ENCODE measurements around the gene ABHD16B. TPM values are rescaled to one million over a fixed set of nuclear protein-coding genes. Genes with fewer than 3 reads are reported as not detected.

ABHD16B gene
- total and polyA plus RNA-seq, 2 donors (not counting 1 experiment from before 2014, with no cell fraction given) = not detected

DNA sequence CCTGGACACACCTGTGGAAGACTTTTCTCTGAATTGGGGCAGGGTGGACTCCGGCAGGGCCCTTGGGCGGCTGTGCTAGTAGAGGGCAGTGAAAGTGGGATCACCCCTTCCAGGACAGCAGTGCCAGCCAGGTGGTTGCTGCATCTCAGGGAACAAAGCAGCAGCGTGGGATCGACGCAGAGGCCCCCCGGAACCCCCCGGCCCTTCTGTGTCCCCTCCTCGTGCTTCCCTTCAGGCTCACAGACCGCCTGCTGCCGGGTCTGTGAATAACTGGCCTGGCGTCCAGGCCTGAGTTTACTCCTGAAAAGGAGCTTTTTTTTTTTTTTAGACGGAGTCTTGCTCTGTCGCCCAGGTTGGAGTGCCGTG, 24.7 kb downstream of the ABHD16B start:
- DNase-seq (no peak), ATAC-seq (ENCODE audit: low read depth) (no peak)
- Histone ChIP-seq H3K4me3 (ENCODE audit: control extremely low read depth in 1 of 5, extremely low read depth in 1 of 5, insufficient read depth in 1 of 5, low read depth in 2 of 5, low read length in 4 of 5) (no peak overlapping the region), H3K36me3 (replicated peaks in 1 of 2; ENCODE audit: control extremely low read depth in 1 of 2, control insufficient read depth in 1 of 2, extremely low read depth in 1 of 2, insufficient read depth in 2 of 2, low read length in 1 of 2) (peaks cover 11 to 59% of the 10 kb centered on the region in 2 experiments), H3K4me2 (replicated peaks; ENCODE audit: low read depth, low read length, poor library complexity, severe bottlenecking) (no peak overlapping the region), H3K4me1 (ENCODE audit: control insufficient read depth in 2 of 2, insufficient read depth in 2 of 2, low read length in 2 of 2) (no peaks in the 10 kb centered on the region), H3K27me3 (replicated peaks in 1 of 4; ENCODE audit: control extremely low read depth in 1 of 4, control insufficient read depth in 3 of 4, insufficient read depth in 4 of 4, low read length in 3 of 4) (no peaks in the 10 kb centered on the region), H3K9ac (ENCODE audit: low read length) (no peak overlapping the region), H3K9me3 (ENCODE audit: control extremely low read depth in 1 of 3, control insufficient read depth in 2 of 3, insufficient read depth in 1 of 3, low read length in 2 of 3) (no peaks in the 10 kb centered on the region), H3K27ac (ENCODE audit: low read length in 2 of 2) (no peak overlapping the region), H4K20me1 (ENCODE audit: control insufficient read depth, insufficient read depth, low read length, poor library complexity, severe bottlenecking) (peaks cover 59% of the 10 kb centered on the region), H2AFZ (ENCODE audit: insufficient read depth, low read depth, low read length, poor library complexity, severe bottlenecking) (no peak overlapping the region), H3K79me2 (ENCODE audit: control insufficient read depth, insufficient read depth, low read length) (peaks cover 40% of the 10 kb centered on the region)
- 96% methylated on average over 11 of the region's 14 CpGs for WGBS (ENCODE audit: insufficient coverage)
- TF ChIP-seq, protein P1, sequence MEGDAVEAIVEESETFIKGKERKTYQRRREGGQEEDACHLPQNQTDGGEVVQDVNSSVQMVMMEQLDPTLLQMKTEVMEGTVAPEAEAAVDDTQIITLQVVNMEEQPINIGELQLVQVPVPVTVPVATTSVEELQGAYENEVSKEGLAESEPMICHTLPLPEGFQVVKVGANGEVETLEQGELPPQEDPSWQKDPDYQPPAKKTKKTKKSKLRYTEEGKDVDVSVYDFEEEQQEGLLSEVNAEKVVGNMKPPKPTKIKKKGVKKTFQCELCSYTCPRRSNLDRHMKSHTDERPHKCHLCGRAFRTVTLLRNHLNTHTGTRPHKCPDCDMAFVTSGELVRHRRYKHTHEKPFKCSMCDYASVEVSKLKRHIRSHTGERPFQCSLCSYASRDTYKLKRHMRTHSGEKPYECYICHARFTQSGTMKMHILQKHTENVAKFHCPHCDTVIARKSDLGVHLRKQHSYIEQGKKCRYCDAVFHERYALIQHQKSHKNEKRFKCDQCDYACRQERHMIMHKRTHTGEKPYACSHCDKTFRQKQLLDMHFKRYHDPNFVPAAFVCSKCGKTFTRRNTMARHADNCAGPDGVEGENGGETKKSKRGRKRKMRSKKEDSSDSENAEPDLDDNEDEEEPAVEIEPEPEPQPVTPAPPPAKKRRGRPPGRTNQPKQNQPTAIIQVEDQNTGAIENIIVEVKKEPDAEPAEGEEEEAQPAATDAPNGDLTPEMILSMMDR (IDR thresholded peaks at IDR 0.05) = no peak
- TF ChIP-seq EZH2 (IDR thresholded peaks at IDR 0.05; ENCODE audit: borderline replicate concordance, insufficient read depth, low read depth, low read length, poor library complexity, severe bottlenecking) = no peak
- no peak overlapping the region for H3K4me3 Mint-ChIP-seq
- no peaks in the 10 kb centered on the region for H3K9me3 Mint-ChIP-seq (ENCODE audit: insufficient read depth)
- POLR2A ChIA-PET = no interaction called here
- no peaks in the 10 kb centered on the region for H3K27me3 Mint-ChIP-seq
- no peaks in the 10 kb centered on the region for H3K4me1 Mint-ChIP-seq
- intact Hi-C loops (cut with micrococcal nuclease) = no loop called here
- CTCF ChIA-PET = no interaction called here
- H3K27ac Mint-ChIP-seq = no peak overlapping the region

DNA sequence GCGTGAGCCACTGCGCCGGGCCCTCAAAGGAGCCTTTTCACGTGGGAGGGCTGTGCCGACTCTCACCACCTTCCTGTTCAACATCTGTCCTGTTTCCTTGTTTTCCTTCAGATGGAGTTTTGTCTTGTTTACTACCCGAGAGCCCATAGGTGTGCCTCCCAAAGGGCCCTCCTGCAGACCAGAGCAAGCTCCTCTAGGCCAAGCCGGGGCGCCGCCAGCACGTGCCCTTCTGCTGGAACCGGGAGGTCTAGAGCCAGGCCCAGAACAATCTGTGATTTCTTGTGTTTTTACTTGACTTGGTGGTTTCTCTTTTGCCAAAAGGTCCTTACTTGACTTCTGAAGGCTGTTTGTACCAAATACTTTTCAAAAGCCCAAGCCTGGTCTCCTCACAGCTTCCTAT, 25.6 kb downstream of the ABHD16B start:
- H2AFZ ChIP-seq (ENCODE audit: insufficient read depth, low read depth, low read length, poor library complexity, severe bottlenecking) = no peak overlapping the region
- H3K4me2 ChIP-seq (replicated peaks; ENCODE audit: low read depth, low read length, poor library complexity, severe bottlenecking) = no peak overlapping the region
- Mint-ChIP-seq H3K4me3 (no peak overlapping the region), H3K27ac (no peak overlapping the region), H3K4me1 (no peaks in the 10 kb centered on the region), H3K9me3 (ENCODE audit: insufficient read depth) (no peaks in the 10 kb centered on the region), H3K27me3 (no peaks in the 10 kb centered on the region)
- H3K27me3 ChIP-seq (replicated peaks in 1 of 4; ENCODE audit: control extremely low read depth in 1 of 4, control insufficient read depth in 3 of 4, insufficient read depth in 4 of 4, low read length in 3 of 4) = no peaks in the 10 kb centered on the region
- H4K20me1 ChIP-seq (ENCODE audit: control insufficient read depth, insufficient read depth, low read length, poor library complexity, severe bottlenecking) = peaks cover 50% of the 10 kb centered on the region
- DNase-seq (no peak), ATAC-seq (ENCODE audit: low read depth) (no peak)
- no peaks in the 10 kb centered on the region for H3K9me3 ChIP-seq (ENCODE audit: control extremely low read depth in 1 of 3, control insufficient read depth in 2 of 3, insufficient read depth in 1 of 3, low read length in 2 of 3)
- no peak overlapping the region for H3K4me3 ChIP-seq (ENCODE audit: control extremely low read depth in 1 of 5, extremely low read depth in 1 of 5, insufficient read depth in 1 of 5, low read depth in 2 of 5, low read length in 4 of 5)
- intact Hi-C loops (cut with micrococcal nuclease) = no loop called here
- TF ChIP-seq, protein P1 (IDR thresholded peaks at IDR 0.05) = no peak
- TF ChIP-seq EZH2 (IDR thresholded peaks at IDR 0.05; ENCODE audit: borderline replicate concordance, insufficient read depth, low read depth, low read length, poor library complexity, severe bottlenecking) = no peak
- no peaks in the 10 kb centered on the region for H3K4me1 ChIP-seq (ENCODE audit: control insufficient read depth in 2 of 2, insufficient read depth in 2 of 2, low read length in 2 of 2)
- H3K79me2 ChIP-seq (ENCODE audit: control insufficient read depth, insufficient read depth, low read length) = peaks cover 37% of the 10 kb centered on the region
- no peak overlapping the region for H3K27ac ChIP-seq (ENCODE audit: low read length in 2 of 2)
- ChIA-PET POLR2A (no interaction called here), CTCF (no interaction called here)
- H3K9ac ChIP-seq (ENCODE audit: low read length) = no peak overlapping the region
- WGBS (ENCODE audit: insufficient coverage) = 98% methylated on average over 11 of the region's 11 CpGs
- peaks cover 11 to 56% of the 10 kb centered on the region in 2 experiments for H3K36me3 ChIP-seq (replicated peaks in 1 of 2; ENCODE audit: control extremely low read depth in 1 of 2, control insufficient read depth in 1 of 2, extremely low read depth in 1 of 2, insufficient read depth in 2 of 2, low read length in 1 of 2)
